Measurements from ENCODE around the gene MORF4L1. TPM values are rescaled to one million over a fixed set of nuclear protein-coding genes. Genes with fewer than 3 reads are reported as not detected.

MORF4L1 gene
- total RNA-seq, 2 donors from 2014 or later, result 221 to 237 TPM

GRCh38 chr15:78916088-78916487 is 43.4 kb downstream of the MORF4L1 start:
- no peak for DNase-seq
- Histone ChIP-seq H3K4me1 (no peaks in the 10 kb centered on the region), H3K9ac (ENCODE audit: low read depth in 2 of 2, low read length in 2 of 2) (no peak overlapping the region), H3K9me3 (no peaks in the 10 kb centered on the region), H3K4me3 (no peak overlapping the region), H3K27ac (no peak overlapping the region), H3K27me3 (no peaks in the 10 kb centered on the region), H3K36me3 (no peaks in the 10 kb centered on the region)
- intact Hi-C loops (cut with DNase I), result no loop called here
- TF ChIP-seq CTCF (IDR thresholded peaks at IDR 0.05), result no peak

- TF ChIP-seq CTCF (IDR thresholded peaks at IDR 0.05), result no peak
- Histone ChIP-seq H3K36me3 (peaks cover 8% of the 10 kb centered on the region), H3K9ac (ENCODE audit: low read depth in 2 of 2, low read length in 2 of 2) (no peak overlapping the region), H3K27me3 (no peaks in the 10 kb centered on the region), H3K27ac (no peak overlapping the region), H3K4me3 (no peak overlapping the region), H3K9me3 (no peaks in the 10 kb centered on the region), H3K4me1 (no peaks in the 10 kb centered on the region)
- intact Hi-C loops (cut with DNase I), result no loop called here
- no peak for DNase-seq
These were observed 45.2 kb downstream of the MORF4L1 start for GRCh38 chr15:78917888-78918287.

GRCh38 chr15:78921517-78921916 is 48.8 kb downstream of the MORF4L1 start:
- Histone ChIP-seq H3K9me3 (no peaks in the 10 kb centered on the region), H3K4me1 (no peaks in the 10 kb centered on the region), H3K27ac (no peak overlapping the region), H3K9ac (ENCODE audit: low read depth in 2 of 2, low read length in 2 of 2) (no peak overlapping the region), H3K36me3 (peaks cover 8% of the 10 kb centered on the region), H3K4me3 (no peak overlapping the region), H3K27me3 (no peaks in the 10 kb centered on the region)
- intact Hi-C loops (cut with DNase I), result no loop called here
- no peak for TF ChIP-seq CTCF (IDR thresholded peaks at IDR 0.05)
- no peak for DNase-seq

GRCh38 chr15:78921940-78922339 is 49.2 kb downstream of the MORF4L1 start:
- Histone ChIP-seq H3K27ac (no peak overlapping the region), H3K27me3 (no peaks in the 10 kb centered on the region), H3K36me3 (peaks cover 8% of the 10 kb centered on the region), H3K9me3 (no peaks in the 10 kb centered on the region), H3K4me3 (no peak overlapping the region), H3K9ac (ENCODE audit: low read depth in 2 of 2, low read length in 2 of 2) (no peak overlapping the region), H3K4me1 (no peaks in the 10 kb centered on the region)
- intact Hi-C loops (cut with DNase I), result no loop called here
- TF ChIP-seq CTCF (IDR thresholded peaks at IDR 0.05), result no peak
- no peak for DNase-seq

GRCh38 chr15:78922527-78922926 is 49.8 kb downstream of the MORF4L1 start:
- no peaks in the 10 kb centered on the region for H3K9me3 ChIP-seq

More at GRCh38 chr15:78922527-78922926, 49.8 kb downstream of the MORF4L1 start:
- Histone ChIP-seq H3K4me3 (no peak overlapping the region), H3K27ac (no peak overlapping the region), H3K36me3 (peaks cover 8% of the 10 kb centered on the region), H3K27me3 (no peaks in the 10 kb centered on the region), H3K9ac (ENCODE audit: low read depth in 2 of 2, low read length in 2 of 2) (no peak overlapping the region), H3K4me1 (no peaks in the 10 kb centered on the region)
- TF ChIP-seq CTCF (IDR thresholded peaks at IDR 0.05), result no peak
- no peak for DNase-seq
- intact Hi-C loops (cut with DNase I), result no loop called here

All from colonic mucosa (tissue), 4 donors.